ENCODE measurements around the gene ZNF70.
"Not testable (repeated sequence)": the region's sequence is repeated elsewhere in the genome, so short reads cannot be mapped to it uniquely, and the experiment has no call there.

Gene ZNF70

GRCh38 chr22:23756891-23757290 lies 6.0 kb upstream of the ZNF70 start:
- no peak for DNase-seq (ENCODE audit: low read depth)

GRCh38 chr22:23755711-23756110 lies 4.8 kb upstream of the ZNF70 start:
- DNase-seq (ENCODE audit: low read depth) = no peak

- no peak for DNase-seq (ENCODE audit: low read depth)
Observed at GRCh38 chr22:23754980-23755636, 4.2 kb upstream of the ZNF70 start.

- DNase-seq (ENCODE audit: low read depth) = no peak
Observed at GRCh38 chr22:23754220-23754919, 3.5 kb upstream of the ZNF70 start, which contains the start of gene VPREB3. Gene VPREB3, minus strand, starts transcription at chr22:23754425. Its CDS starts 62 bp downstream, at chr22:23754363.

GRCh38 chr22:23753385-23753784 lies 2.5 kb upstream of the ZNF70 start:
- DNase-seq (ENCODE audit: low read depth) = no peak

- DNase-seq (ENCODE audit: low read depth) = no peak
Observed at GRCh38 chr22:23752750-23753149, 1.8 kb upstream of the ZNF70 start.

- no peak for DNase-seq (ENCODE audit: low read depth)
Observed at GRCh38 chr22:23752090-23752691, 1.3 kb upstream of the ZNF70 start.

- no peak for DNase-seq (ENCODE audit: low read depth)
Observed at GRCh38 chr22:23751441-23751996, 607 bp upstream of the ZNF70 start.

GRCh38 chr22:23750367-23750713 lies 572 bp downstream of the ZNF70 start:
- DNase-seq (ENCODE audit: low read depth) = no peak

- DNase-seq (ENCODE audit: low read depth) = peak; percentile 34
Observed at GRCh38 chr22:23749841-23750301, 1.0 kb downstream of the ZNF70 start.

- DNase-seq (ENCODE audit: low read depth) = no peak
Observed at GRCh38 chr22:23745791-23746190, 5.1 kb downstream of the ZNF70 start.

GRCh38 chr22:23744485-23744884 lies 6.4 kb downstream of the ZNF70 start:
- DNase-seq (ENCODE audit: low read depth) = no peak

- DNase-seq (ENCODE audit: low read depth) = no peak
Observed at GRCh38 chr22:23744001-23744400, 6.9 kb downstream of the ZNF70 start.

GRCh38 chr22:23743303-23743705 lies 7.6 kb downstream of the ZNF70 start:
- DNase-seq (ENCODE audit: low read depth) = no peak

GRCh38 chr22:23742505-23743264 lies 8.2 kb downstream of the ZNF70 start:
- DNase-seq (ENCODE audit: low read depth) = no peak

GRCh38 chr22:23737696-23738095 lies 13.2 kb downstream of the ZNF70 start:
- no peak for DNase-seq (ENCODE audit: low read depth)

GRCh38 chr22:23728108-23728507 lies 22.8 kb downstream of the ZNF70 start:
- not testable (repeated sequence) for DNase-seq (ENCODE audit: low read depth)

GRCh38 chr22:23722724-23723123 lies 28.2 kb downstream of the ZNF70 start:
- no peak for DNase-seq (ENCODE audit: low read depth)

- no peak for DNase-seq (ENCODE audit: low read depth)
Observed at GRCh38 chr22:23722160-23722559, 28.8 kb downstream of the ZNF70 start.

- DNase-seq (ENCODE audit: low read depth) = no peak
Observed at GRCh38 chr22:23720855-23721254, 30.1 kb downstream of the ZNF70 start.

GRCh38 chr22:23718371-23719165 lies 32.3 kb downstream of the ZNF70 start:
- no peak for DNase-seq (ENCODE audit: low read depth)

Measured in fibroblast of gingiva (primary cell).